WTC11 (cell line): ENCODE results near the gene LTBR. TPM values are rescaled to one million over a fixed set of nuclear protein-coding genes. Genes with fewer than 3 reads are reported as not detected.

Source experiments
- ATAC-seq: fragments of 200-7000 bp; cut with Tn5 transposase; 2 replicates; pipeline ENCODE4 v1.10.0; 2021; ENCODE audit warnings: mild to moderate bottlenecking, moderate library complexity
- CTCF ChIA-PET: fragments of 300-600 bp; sonication (Branson Sonifier 250); formaldehyde crosslinking; loops from one replicate; lab custom pipeline; 2021; ENCODE audit warnings: antibody characterized with exemption; lab: Charles Lee
- POLR2A ChIA-PET: fragments of 350-600 bp; sonication (Branson Sonifier 250); formaldehyde crosslinking; loops from one replicate; lab custom pipeline; 2021; ENCODE audit warnings: antibody characterized with exemption; lab: Charles Lee
- DNase-seq: peaks from one replicate; pipeline ENCODE4 v3.0.0; 2021; ENCODE audit warnings: low spot score
- H3K27ac Mint-ChIP-seq: 2 replicates; pipeline ENCODE4 v1.8.0; 2021; ENCODE audit warnings: mixed read lengths
- H3K27me3 Mint-ChIP-seq: 2 replicates; pipeline ENCODE4 v1.8.0; 2021; ENCODE audit warnings: low read depth, mild to moderate bottlenecking, moderate library complexity, mixed read lengths
- H3K36me3 Mint-ChIP-seq: 2 replicates; pipeline ENCODE4 v1.8.0; 2021; ENCODE audit warnings: mixed read lengths
- H3K4me1 Mint-ChIP-seq: 2 replicates; pipeline ENCODE4 v1.8.0; 2022; ENCODE audit warnings: mixed read lengths
- H3K4me3 Mint-ChIP-seq: 2 replicates; pipeline ENCODE4 v1.8.0; 2021; ENCODE audit warnings: mild to moderate bottlenecking, moderate library complexity, mixed read lengths
- H3K9me3 Mint-ChIP-seq: 2 replicates; pipeline ENCODE4 v1.8.0; 2021; ENCODE audit warnings: mixed read lengths
- AFF4 ChIP-seq: sonication (generic); formaldehyde crosslinking; IDR thresholded peaks from 2 replicates; pipeline ENCODE4 v1.8.1; 2023; ENCODE audit warnings: mild to moderate bottlenecking, missing genetic modification reagents, borderline replicate concordance
- E2F5 ChIP-seq: sonication (generic); formaldehyde crosslinking; IDR thresholded peaks from 2 replicates; pipeline ENCODE4 v1.8.1; 2022; ENCODE audit warnings: mild to moderate bottlenecking, moderate library complexity, missing genetic modification reagents
- FOXP4 ChIP-seq: sonication (generic); formaldehyde crosslinking; IDR thresholded peaks from 2 replicates; pipeline ENCODE4 v1.8.0; 2022; ENCODE audit warnings: mild to moderate bottlenecking, missing genetic modification reagents
- NFYB ChIP-seq: sonication (generic); formaldehyde crosslinking; conservative IDR thresholded peaks from 2 replicates; pipeline ENCODE4 v1.8.0; 2022; ENCODE audit warnings: low read depth, missing genetic modification reagents
- NR3C1 ChIP-seq: sonication (generic); formaldehyde crosslinking; conservative IDR thresholded peaks from 2 replicates; pipeline ENCODE4 v1.8.1; 2023; ENCODE audit warnings: low read depth, mild to moderate bottlenecking, missing genetic modification reagents
- STAT6 ChIP-seq: sonication (generic); formaldehyde crosslinking; conservative IDR thresholded peaks from 2 replicates; pipeline ENCODE4 v1.8.1; 2023; ENCODE audit warnings: mild to moderate bottlenecking, low read depth, missing genetic modification reagents, moderate library complexity
- ZNF121 ChIP-seq: sonication (generic); formaldehyde crosslinking; IDR thresholded peaks from 2 replicates; pipeline ENCODE4 v1.8.0; 2023; ENCODE audit warnings: missing genetic modification reagents
- ZNF416 ChIP-seq: fragments of 250-450 bp; sonication (Bioruptor Pico); IDR thresholded peaks from 2 replicates; pipeline ENCODE4 v1.9.0; 2021; ENCODE audit warnings: mild to moderate bottlenecking, inconsistent platforms
- ZSCAN18 ChIP-seq: fragments of 250-450 bp; sonication (Bioruptor Pico); IDR thresholded peaks from 2 replicates; pipeline ENCODE4 v2.1.2; 2022; ENCODE audit warnings: mild to moderate bottlenecking, moderate library complexity
- total RNA-seq: library from RNA; stranded (reverse); gene quantifications from 3 replicates; pipeline ENCODE4 v1.2.3, GENCODE V29; 2021

LTBR gene
- total RNA-seq, 1 experiment from 2014 or later: 4.0 TPM

GRCh38 chr12:6364044-6364374, 20.0 kb upstream of the LTBR start:
- ChIA-PET CTCF (interaction anchor here (0.6 to 3.2 kb wide), 12 partner anchors 7 to 101 kb away, joined by 3 to 21 read pairs (median 3); partner anchors contain the start of genes LTBR and SCNN1A), POLR2A (interaction anchor here (0.6 to 1.9 kb wide), 6 partner anchors 8 to 107 kb away, joined by 3 to 21 read pairs (median 4); partner anchors contain the start of genes SCNN1A and VAMP1)
- Mint-ChIP-seq H3K4me3 (peak overlapping the region; percentile 50), H3K27ac (peak overlapping the region; percentile 90), H3K36me3 (peaks cover 46% of the 10 kb centered on the region), H3K27me3 (no peaks in the 10 kb centered on the region), H3K9me3 (no peaks in the 10 kb centered on the region), H3K4me1 (peaks cover 33% of the 10 kb centered on the region)
- no peak for ATAC-seq
- DNase-seq: no peak
- TF ChIP-seq AFF4 (CRISPR knock-in tag) (no peak), ZNF416 (no peak), E2F5 (CRISPR knock-in tag) (no peak), FOXP4 (CRISPR knock-in tag) (no peak), NFYB (CRISPR knock-in tag) (no peak), STAT6 (CRISPR knock-in tag) (no peak), ZSCAN18 (CRISPR knock-in tag) (no peak)
- TF ChIP-seq, all 79 proteins: peak for 0

GRCh38 chr12:6367065-6367968, 16.6 kb upstream of the LTBR start:
- no peaks in the 10 kb centered on the region for H3K9me3 Mint-ChIP-seq
- peaks cover 30% of the 10 kb centered on the region for H3K36me3 Mint-ChIP-seq
- POLR2A ChIA-PET: interaction anchor here (1.0 kb wide), 1 partner anchor 38 kb away, joined by 3 read pairs; no protein-coding TSS in a partner anchor
- H3K27me3 Mint-ChIP-seq: no peaks in the 10 kb centered on the region
- no peak for DNase-seq
- CTCF ChIA-PET: interaction anchor here (1.0 to 1.8 kb wide), 5 partner anchors 12 to 98 kb away, joined by 3 to 10 read pairs (median 6); no protein-coding TSS in a partner anchor
- TF ChIP-seq ZNF121 (CRISPR knock-in tag) (peak; percentile 48; the same call in 1 of the 2 replicates), NR3C1 (CRISPR knock-in tag) (no peak)
- peak overlapping the region; percentile 33; the same call in 1 of the 2 replicates for H3K27ac Mint-ChIP-seq
- H3K4me3 Mint-ChIP-seq: no peak overlapping the region
- no peak for ATAC-seq
- peaks cover 58% of the 10 kb centered on the region for H3K4me1 Mint-ChIP-seq
